GM19452 (cell line): ENCODE data around the gene POGLUT3.

ENCODE experiments used
- ATAC-seq: cut with Tn5 transposase; IDR thresholded peaks from one replicate; pipeline ENCODE4 v1.9.1; 2021; ENCODE audit not compliant: unreplicated experiment

Gene POGLUT3, protein sequence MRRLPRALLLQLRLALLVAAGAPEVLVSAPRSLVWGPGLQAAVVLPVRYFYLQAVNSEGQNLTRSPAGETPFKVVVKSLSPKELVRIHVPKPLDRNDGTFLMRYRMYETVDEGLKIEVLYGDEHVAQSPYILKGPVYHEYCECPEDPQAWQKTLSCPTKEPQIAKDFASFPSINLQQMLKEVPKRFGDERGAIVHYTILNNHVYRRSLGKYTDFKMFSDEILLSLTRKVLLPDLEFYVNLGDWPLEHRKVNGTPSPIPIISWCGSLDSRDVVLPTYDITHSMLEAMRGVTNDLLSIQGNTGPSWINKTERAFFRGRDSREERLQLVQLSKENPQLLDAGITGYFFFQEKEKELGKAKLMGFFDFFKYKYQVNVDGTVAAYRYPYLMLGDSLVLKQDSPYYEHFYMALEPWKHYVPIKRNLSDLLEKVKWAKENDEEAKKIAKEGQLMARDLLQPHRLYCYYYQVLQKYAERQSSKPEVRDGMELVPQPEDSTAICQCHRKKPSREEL

DNA sequence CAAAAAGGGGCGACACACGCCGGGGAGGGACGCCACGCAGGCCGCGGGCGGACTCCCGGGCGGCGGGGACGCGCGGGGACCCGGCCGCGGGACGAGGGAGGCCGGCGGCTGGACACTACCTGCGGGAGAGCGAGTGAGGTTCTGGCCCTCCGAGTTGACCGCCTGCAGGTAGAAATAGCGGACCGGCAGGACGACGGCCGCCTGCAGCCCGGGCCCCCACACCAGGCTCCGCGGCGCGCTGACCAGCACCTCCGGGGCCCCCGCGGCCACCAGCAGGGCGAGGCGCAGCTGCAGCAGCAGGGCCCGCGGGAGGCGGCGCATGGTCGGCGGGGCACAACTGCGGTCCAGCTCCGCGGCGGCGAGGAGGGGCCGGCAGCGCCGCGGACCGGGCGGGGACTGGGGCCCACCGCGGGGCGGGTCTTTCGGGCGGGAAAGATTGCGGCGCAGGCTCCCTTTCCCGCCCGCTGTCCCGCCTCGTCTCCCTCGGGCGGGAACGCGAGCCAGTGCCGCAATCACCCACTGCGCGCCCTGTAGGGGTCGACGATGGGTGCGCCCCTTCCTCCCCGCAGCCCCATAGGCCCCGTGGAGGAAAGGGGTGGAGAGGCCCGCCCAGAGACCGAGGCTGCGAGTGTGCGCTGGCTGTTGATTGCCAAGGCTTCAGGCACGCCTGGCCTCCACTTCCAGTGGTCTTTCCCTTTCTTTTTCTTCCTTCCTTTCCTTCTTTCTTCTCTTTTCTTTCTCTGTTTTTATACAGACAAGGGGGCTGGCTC, at the start of gene POGLUT3:
Gene POGLUT3, minus strand, starts transcription at position 339 of the 770 bp plus-strand sequence. Its CDS starts 18 bp downstream, at position 321.
- ATAC-seq, result peak; percentile 56

DNA sequence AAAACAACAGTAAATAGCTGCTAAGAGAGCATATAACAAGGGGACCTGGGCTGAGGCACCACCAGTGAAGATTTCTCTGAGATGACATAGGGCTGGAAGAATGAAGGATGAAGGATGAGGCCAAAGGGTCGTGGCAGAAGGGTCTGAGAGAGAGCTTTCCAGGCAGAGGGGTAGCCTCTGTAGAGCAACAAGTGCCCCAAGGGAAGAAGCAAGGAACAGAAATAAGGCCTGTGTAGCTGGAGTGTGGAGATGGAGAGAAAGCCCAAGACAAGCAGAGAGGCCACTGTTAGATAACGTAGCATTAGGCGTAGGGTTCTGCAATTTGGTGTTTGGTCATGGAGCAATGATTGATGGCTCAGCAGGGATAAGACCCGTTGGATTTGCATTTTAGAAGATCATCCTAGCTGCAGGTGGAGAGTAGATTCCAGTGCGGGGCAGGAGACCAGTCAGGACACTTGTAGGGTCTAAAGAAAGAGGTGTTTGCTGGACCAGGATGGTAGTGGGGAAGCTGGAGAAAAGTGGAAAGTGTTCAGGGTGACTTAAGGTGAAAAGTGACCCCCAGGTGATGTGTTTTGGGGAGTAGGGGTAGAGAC, 47.8 kb upstream of the POGLUT3 start:
- no peak for ATAC-seq

- ATAC-seq, result no peak
These were observed 45.3 kb upstream of the POGLUT3 start for GRCh38 chr11:108543316-108543964.

DNA sequence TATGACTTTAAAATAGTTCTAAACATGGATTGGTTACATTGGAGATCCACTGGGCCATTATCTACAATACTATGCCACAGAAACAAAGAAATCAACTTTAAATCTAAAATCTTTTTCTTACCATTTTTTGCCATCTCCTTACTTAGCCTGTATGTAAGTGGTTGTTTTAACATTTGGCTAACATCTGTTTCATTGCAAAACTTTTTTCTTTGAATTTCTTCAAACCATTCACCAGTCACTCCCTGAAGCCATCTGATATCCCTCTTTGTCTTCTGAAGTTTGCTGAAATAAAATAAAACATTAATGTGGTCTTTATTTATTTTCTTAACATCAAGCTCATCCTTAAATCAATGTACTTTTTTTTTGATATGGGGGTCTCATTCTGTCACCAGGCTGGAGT, 43.3 kb upstream of the POGLUT3 start:
- no peak for ATAC-seq

DNA sequence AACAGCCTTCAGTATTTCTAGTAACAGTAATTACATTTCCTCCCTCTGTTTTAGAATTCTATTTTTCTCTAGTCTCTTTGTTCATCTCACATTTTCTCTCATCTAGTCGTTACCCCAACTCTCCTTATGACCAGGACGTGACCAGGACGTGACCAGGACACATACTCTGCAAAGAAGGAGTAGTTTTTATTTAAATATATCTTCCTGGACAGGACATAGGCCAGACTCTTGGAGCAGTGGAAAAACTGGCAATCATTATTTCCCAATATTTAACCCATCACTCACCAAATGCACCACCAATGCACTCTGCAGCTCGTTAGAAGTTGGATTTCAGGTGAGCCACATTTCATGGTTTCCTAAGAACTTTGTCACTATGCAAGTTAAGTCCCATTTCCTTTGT, 40.3 kb upstream of the POGLUT3 start:
- no peak for ATAC-seq

DNA sequence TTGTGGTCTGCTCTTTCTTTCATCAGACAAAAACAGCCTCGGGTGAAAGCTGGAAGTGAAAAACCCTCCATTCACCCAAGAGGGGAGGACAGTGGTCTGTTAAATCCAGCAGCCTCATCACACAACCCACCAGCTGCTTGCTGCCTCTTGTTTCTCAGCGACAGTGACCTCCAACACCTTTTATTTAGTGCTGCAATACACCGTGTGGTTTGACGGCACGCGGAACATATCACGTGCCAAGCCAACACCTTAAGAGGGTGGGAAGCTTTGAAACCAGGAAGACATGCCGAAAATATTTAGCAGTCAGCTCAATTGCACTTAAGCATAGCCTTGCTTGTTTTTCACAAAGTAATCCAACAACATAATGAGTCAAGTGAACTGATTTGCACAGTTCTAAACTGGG, 39.8 kb upstream of the POGLUT3 start:
- ATAC-seq, result no peak

- ATAC-seq, result no peak
These were observed 38.6 kb upstream of the POGLUT3 start for GRCh38 chr11:108536783-108537182.

DNA sequence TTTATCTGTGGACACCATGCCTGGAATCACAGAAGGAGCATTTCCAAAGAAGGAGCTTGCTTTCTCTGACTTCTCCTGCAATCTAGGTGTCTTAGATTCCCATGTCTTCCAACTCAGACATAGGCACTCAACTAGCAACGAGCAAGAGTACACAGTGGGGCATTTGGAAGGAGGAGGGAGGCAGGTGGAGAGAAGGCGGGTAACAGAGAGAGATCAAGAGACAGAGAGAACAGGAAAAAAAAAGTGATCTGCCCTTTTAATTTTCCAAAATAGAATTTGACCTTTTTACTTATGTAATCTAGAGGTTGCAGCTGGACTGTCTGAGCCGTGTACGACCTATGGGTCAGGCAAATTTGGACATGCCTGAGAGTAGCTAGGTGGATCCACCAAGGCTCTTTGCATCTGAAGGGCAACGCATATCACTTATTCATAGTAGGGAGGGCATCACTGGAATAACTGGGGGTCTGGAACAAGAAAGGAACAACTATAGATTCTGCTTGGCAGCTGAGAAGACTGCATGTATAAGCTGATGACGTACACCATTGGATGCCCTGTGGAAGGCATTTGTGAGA, 37.3 kb upstream of the POGLUT3 start:
- ATAC-seq, result no peak

DNA sequence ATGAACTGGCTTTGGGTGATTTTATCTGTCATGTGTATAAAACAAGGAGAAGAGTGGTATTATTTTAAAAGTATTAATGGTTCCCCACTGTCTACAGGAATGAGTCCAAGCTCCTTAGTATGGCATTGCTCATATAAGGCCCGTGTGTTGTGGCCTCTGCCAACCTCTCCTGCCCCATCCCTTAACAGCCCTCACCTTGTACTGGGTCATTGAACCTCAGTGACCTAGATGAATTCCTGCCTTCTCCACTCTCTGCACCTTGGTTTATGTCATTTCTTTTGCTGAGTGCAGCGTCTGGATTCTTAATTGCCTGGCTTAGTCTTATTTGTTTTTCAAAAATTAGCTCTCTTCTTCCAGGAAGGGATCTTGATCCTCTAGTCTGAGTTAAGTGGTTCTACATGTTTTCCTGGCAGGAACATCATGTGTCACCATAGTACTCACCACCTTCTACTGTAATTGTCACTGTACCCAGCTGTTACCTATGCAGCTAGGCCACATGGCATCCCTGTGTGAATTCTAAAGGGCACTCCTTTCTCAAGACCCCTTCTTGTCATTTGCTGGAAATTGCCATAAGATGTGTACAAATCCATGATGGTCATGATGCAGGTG, 36.2 kb upstream of the POGLUT3 start:
- ATAC-seq, result no peak

GRCh38 chr11:108530426-108530825, 32.2 kb upstream of the POGLUT3 start:
- no peak for ATAC-seq

DNA sequence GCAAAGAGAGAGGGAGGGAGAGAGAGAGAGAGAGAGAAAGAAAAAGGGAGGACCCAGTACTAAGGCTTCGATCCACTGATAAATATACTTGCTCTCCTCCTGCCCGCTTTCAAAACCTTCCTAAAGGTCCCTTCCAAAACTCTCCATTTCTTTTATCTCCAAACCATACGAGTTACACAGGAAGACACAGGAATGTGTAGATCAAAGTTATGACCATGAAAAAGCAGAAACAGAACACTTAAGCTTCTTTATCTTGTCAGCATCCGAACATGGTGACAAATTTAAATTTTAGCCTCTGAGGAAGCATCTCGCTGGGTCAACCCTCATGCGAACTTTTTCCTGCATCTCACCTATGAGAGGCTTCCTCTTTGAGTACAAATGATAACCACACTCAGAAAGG, 29.2 kb upstream of the POGLUT3 start:
- no peak for ATAC-seq

DNA sequence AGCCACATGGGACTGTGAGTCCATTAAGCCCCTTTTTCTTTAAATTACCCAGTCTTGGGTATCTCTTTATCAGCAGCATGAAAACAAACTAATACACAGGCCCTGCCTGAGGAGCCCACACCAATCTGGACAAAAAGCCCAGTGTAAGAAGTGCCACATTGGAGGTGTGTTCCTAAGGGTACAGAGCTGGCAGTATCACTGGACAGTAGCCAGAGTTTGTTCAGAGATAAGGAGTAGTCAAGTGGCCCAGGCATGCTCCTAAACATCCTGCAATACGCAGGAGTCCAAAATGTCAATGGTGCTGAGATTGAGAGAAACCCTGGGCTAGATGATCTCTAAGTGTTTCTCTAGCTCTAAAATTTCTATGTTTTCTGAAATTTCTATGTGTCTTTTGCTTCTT, 27.0 kb upstream of the POGLUT3 start:
- no peak for ATAC-seq

DNA sequence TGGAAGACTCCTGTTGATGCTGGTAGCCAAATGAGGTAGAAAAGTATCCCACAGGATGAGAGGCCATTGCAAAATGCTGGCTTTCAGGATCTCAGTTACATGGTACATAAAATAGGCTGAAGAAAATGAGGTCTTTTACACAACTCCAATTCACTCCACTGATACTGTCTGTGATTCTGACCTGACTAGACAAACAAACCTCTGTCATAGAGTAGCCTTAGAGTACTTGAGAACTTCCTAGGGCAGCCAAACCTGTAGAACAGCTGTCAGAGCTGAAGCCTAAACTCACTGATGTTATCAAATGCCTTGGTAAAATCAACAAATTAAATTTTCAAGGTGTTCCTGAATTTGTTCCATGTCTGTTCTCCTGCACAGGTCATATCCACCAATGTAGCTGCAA, 26.2 kb upstream of the POGLUT3 start:
- no peak for ATAC-seq

- ATAC-seq, result no peak
These were observed 24.1 kb upstream of the POGLUT3 start for GRCh38 chr11:108522318-108522717.

GRCh38 chr11:108518581-108518980, 20.4 kb upstream of the POGLUT3 start:
- no peak for ATAC-seq

DNA sequence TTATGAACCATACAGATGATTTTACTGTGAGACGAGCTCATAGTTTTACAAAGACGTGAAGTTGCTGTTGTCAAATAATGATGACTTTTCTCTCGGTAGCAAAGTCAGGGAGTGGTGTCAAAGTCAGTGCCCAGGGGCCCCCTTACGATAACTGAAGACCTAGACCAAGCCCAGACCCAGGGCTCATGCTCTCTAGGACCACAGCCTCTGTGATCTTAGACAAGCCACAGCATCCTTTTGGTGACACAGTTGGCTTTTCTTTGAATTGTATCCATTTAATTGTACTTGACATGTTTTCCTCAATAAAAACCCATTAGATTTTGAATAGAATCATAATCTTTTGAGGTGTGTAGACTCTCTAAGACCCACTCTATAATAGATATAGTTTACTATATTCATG, 17.9 kb upstream of the POGLUT3 start:
- no peak for ATAC-seq

DNA sequence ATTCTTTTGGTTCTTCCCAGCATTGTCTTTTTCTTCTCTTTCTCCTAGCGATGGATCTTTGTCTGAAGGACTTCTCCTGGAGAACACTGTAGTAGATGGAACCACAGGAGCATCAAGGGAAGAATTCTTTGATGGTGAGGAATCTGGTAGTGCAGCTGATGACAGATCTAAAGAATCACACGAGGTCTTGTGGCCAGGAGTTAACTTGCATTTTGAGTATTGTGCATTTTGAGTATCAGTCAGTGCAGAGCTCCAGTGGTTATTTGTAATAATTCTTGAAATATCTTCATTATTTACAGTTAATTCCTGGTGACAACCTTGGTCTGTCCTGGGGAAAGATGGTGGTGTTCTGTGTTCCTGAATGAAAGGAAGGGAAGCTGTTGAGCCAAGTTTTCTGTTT, 14.5 kb upstream of the POGLUT3 start:
- ATAC-seq, result no peak

DNA sequence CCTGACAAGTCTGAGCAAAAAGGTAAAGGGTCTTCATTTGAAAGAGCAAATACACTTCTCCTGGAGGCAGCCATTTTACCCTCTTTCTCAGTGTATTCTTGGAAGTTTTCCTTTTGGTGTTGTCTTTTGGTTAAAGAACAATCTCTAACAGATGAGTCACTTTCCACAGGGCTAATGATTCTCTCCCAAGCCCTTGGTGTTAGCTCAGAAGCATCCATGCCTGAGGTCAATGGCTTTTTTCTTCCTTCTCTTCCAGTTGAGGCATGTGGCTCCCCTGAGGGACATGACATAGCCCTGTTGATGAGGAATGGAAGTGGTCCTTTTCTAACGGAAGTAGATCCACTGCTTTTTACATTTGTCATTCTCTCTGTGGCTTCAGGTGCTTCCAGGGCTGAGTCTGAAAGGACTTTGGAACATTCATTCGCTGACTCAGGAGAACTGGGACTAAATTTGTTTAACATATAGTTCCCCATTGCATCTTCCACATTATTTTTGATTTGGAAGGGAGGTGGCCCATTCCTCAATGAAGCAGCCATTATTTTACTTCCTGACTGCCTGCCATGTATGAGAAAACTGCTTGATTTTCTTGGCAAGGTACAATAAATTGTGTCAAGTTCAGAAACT, 13.8 kb upstream of the POGLUT3 start:
- no peak for ATAC-seq

- no peak for ATAC-seq
These were observed 10.7 kb upstream of the POGLUT3 start for GRCh38 chr11:108508653-108509593.
